Keratinocyte (primary cell): ENCODE measurements around the gene ENPP1. TPM values are rescaled to one million over a fixed set of nuclear protein-coding genes. Genes with fewer than 3 reads are reported as not detected.

ENCODE experiments used
- DNase-seq: peaks from one replicate; pipeline ENCODE4 v3.0.0-alpha.2; 2011; ENCODE audit warnings: low read depth, missing footprints, low spot score
- FAIRE-seq: peaks from 2 replicates; lab custom pipeline; 2011; peaks lifted over from hg19 to GRCh38; lab: Jason Lieb, UNC
- H2AFZ ChIP-seq: 2 replicates; pipeline ENCODE4 v1.6.0; 2012; ENCODE audit warnings: low read length, control low read depth, inconsistent platforms; ENCODE audit not compliant: control insufficient read depth
- H3K27ac ChIP-seq: 2 replicates; pipeline ENCODE4 v1.5.1; 2011; ENCODE audit warnings: low read length; ENCODE audit not compliant: control insufficient read depth, insufficient read depth
- H3K27me3 ChIP-seq: 3 replicates; pipeline ENCODE4 v1.6.0; 2011; ENCODE audit warnings: low read length; ENCODE audit not compliant: control insufficient read depth, insufficient read depth; ENCODE audit errors: extremely low read depth
- H3K36me3 ChIP-seq, 2 experiments: 2 replicates in 1 of 2; 3 replicates in 1 of 2; pipeline ENCODE4 v1.5.1; 2011; ENCODE audit warnings: low read length in 2 of 2, mild to moderate bottlenecking in 1 of 2; ENCODE audit not compliant: control insufficient read depth in 2 of 2, insufficient read depth in 2 of 2; ENCODE audit errors: extremely low read depth in 1 of 2
- H3K4me1 ChIP-seq: 3 replicates; pipeline ENCODE4 v1.5.1; 2011; ENCODE audit warnings: low read length; ENCODE audit not compliant: control insufficient read depth, insufficient read depth; ENCODE audit errors: extremely low read depth
- H3K4me2 ChIP-seq: 3 replicates; pipeline ENCODE4 v1.6.0; 2011; ENCODE audit warnings: low read depth, low read length; ENCODE audit not compliant: control insufficient read depth, insufficient read depth; ENCODE audit errors: extremely low read depth
- H3K4me3 ChIP-seq, 3 experiments: fragments of 200-600 bp in 1 of 3; sonication (generic) in 1 of 3; 2 replicates in 2 of 3; 3 replicates in 1 of 3; pipeline ENCODE4 v1.5.1; 2011 to 2016; ENCODE audit warnings: low read length in 3 of 3, mild to moderate bottlenecking in 3 of 3, control low read depth in 2 of 3, inconsistent platforms in 1 of 3, low read depth in 1 of 3, mixed read lengths in 1 of 3, mixed run types in 1 of 3, moderate library complexity in 1 of 3; ENCODE audit not compliant: control insufficient read depth in 2 of 3, insufficient read depth in 2 of 3; ENCODE audit errors: extremely low read depth in 1 of 3
- H3K79me2 ChIP-seq: 2 replicates; pipeline ENCODE4 v1.6.0; 2012; ENCODE audit warnings: low read length; ENCODE audit not compliant: control insufficient read depth, insufficient read depth
- H3K9ac ChIP-seq: 3 replicates; pipeline ENCODE4 v1.6.0; 2011; ENCODE audit warnings: low read length; ENCODE audit not compliant: control insufficient read depth, insufficient read depth; ENCODE audit errors: extremely low read depth
- H3K9me1 ChIP-seq: 3 replicates; pipeline ENCODE4 v1.6.0; 2011; ENCODE audit warnings: low read length; ENCODE audit not compliant: control insufficient read depth, insufficient read depth; ENCODE audit errors: extremely low read depth
- H3K9me3 ChIP-seq: 2 replicates; pipeline ENCODE4 v1.5.1; 2012; ENCODE audit warnings: low read depth, low read length; ENCODE audit not compliant: control insufficient read depth
- H4K20me1 ChIP-seq: 3 replicates; pipeline ENCODE4 v1.6.0; 2011; ENCODE audit warnings: low read length; ENCODE audit not compliant: control insufficient read depth, insufficient read depth; ENCODE audit errors: extremely low read depth
- CTCF ChIP-seq, 3 experiments: IDR thresholded peaks in 1 of 3; conservative IDR thresholded peaks in 1 of 3; optimal IDR thresholded peaks in 1 of 3; 2 replicates in 2 of 3; 3 replicates in 1 of 3; pipeline versions ENCODE3 to v1.5.1; 2011; ENCODE audit warnings: low read length in 3 of 3, mild to moderate bottlenecking in 3 of 3, moderate library complexity in 2 of 3, control low read depth in 1 of 3, inconsistent platforms in 1 of 3; ENCODE audit not compliant: insufficient read depth in 2 of 3; ENCODE audit errors: extremely low read depth in 1 of 3
- EZH2 ChIP-seq: IDR thresholded peaks from one replicate; pipeline ENCODE4 v1.6.1; 2012; ENCODE audit warnings: inconsistent platforms, mild to moderate bottlenecking, low read length, moderate library complexity
- dilution Hi-C: fragments of 300-500 bp; cut with MboI; formaldehyde crosslinking; loops from one replicate; pipeline ENCODE4 v1.7.0; 2020; ENCODE audit warnings: low sequenced_read_pairs; ENCODE audit not compliant: extremely low pct_ligation_motif_present
- polyA plus RNA-seq, 5 experiments: library from polyadenylated mRNA; depleted of rRNA in 3 of 5; stranded (reverse) in 3 of 5; stranded (forward) in 1 of 5; unstranded in 1 of 5; fragments of >200 nt; gene quantifications; 1 replicate in 1 of 5; 2 replicates in 3 of 5; 3 replicates in 1 of 5; pipeline versions ENCODE4 v1.2.1 to v1.2.3, GENCODE V29; 2011 to 2012; ENCODE audit warnings: missing spikeins in 2 of 5, low read depth in 1 of 5, low replicate concordance in 1 of 5

ENPP1 gene
- polyA plus RNA-seq, 1 donor (not counting 4 experiments of a cell fraction or from before 2014, with no cell fraction given): 0.34 TPM

- H3K79me2 ChIP-seq: no peaks in the 10 kb centered on the region
- H3K9me1 ChIP-seq: no peaks in the 10 kb centered on the region
- TF ChIP-seq CTCF (optimal IDR thresholded peaks at IDR 0.05 in 1 of 3, IDR thresholded peaks at IDR 0.05 in 1 of 3, conservative IDR thresholded peaks at IDR 0.05 in 1 of 3; ENCODE audit: extremely low read depth in 1 of 3, insufficient read depth in 2 of 3, low read length in 3 of 3) (no peak), EZH2 (no peak)
- no peak overlapping the region for H2AFZ ChIP-seq
- no peak overlapping the region for H3K4me3 ChIP-seq
- no peaks in the 10 kb centered on the region for H4K20me1 ChIP-seq
- H3K27me3 ChIP-seq: no peaks in the 10 kb centered on the region
- dilution Hi-C loops: no loop called here
- DNase-seq: no peak
- no peaks in the 10 kb centered on the region for H3K36me3 ChIP-seq
- H3K9me3 ChIP-seq: no peaks in the 10 kb centered on the region
- no peak overlapping the region for H3K4me2 ChIP-seq
- peaks cover 7% of the 10 kb centered on the region for H3K4me1 ChIP-seq
- H3K27ac ChIP-seq: no peak overlapping the region
- no peak for FAIRE-seq
- no peak overlapping the region for H3K9ac ChIP-seq
Measured at GRCh38 chr6:131929976-131930375, 122.2 kb downstream of the ENPP1 start.

GRCh38 chr6:131931063-131931750 is 123.4 kb downstream of the ENPP1 start:
- Histone ChIP-seq H3K27ac (no peak overlapping the region), H4K20me1 (no peaks in the 10 kb centered on the region), H3K9me1 (no peaks in the 10 kb centered on the region), H3K36me3 (no peaks in the 10 kb centered on the region), H3K4me3 (no peak overlapping the region), H3K79me2 (no peaks in the 10 kb centered on the region), H3K4me1 (peaks cover 3% of the 10 kb centered on the region), H3K9me3 (no peaks in the 10 kb centered on the region), H3K27me3 (no peaks in the 10 kb centered on the region), H3K4me2 (no peak overlapping the region), H2AFZ (no peak overlapping the region), H3K9ac (no peak overlapping the region)
- TF ChIP-seq CTCF (optimal IDR thresholded peaks at IDR 0.05 in 1 of 3, IDR thresholded peaks at IDR 0.05 in 1 of 3, conservative IDR thresholded peaks at IDR 0.05 in 1 of 3; ENCODE audit: extremely low read depth in 1 of 3, insufficient read depth in 2 of 3, low read length in 3 of 3) (no peak), EZH2 (no peak)
- no peak for DNase-seq
- dilution Hi-C loops: no loop called here
- FAIRE-seq: no peak
